ENCODE results near the gene TCEAL5.
"Not testable (repeated sequence)": the region's sequence is repeated elsewhere in the genome, so short reads cannot be mapped to it uniquely, and the experiment has no call there.

The TCEAL5 gene

GRCh38 chrX:103234869-103235268, 41.7 kb downstream of the TCEAL5 start:
- DNase-seq (ENCODE audit: low read depth): no peak

- DNase-seq (ENCODE audit: low read depth): no peak
Measured at GRCh38 chrX:103233263-103233662, 43.3 kb downstream of the TCEAL5 start.

GRCh38 chrX:103225918-103226317, 50.6 kb downstream of the TCEAL5 start:
- DNase-seq (ENCODE audit: low read depth): not testable (repeated sequence)
